Measurements from ENCODE around the gene FOXF1. TPM values are rescaled to one million over a fixed set of nuclear protein-coding genes. Genes with fewer than 3 reads are reported as not detected.

The FOXF1 gene
- total RNA-seq, 1 experiment from 2014 or later, result not detected

DNA sequence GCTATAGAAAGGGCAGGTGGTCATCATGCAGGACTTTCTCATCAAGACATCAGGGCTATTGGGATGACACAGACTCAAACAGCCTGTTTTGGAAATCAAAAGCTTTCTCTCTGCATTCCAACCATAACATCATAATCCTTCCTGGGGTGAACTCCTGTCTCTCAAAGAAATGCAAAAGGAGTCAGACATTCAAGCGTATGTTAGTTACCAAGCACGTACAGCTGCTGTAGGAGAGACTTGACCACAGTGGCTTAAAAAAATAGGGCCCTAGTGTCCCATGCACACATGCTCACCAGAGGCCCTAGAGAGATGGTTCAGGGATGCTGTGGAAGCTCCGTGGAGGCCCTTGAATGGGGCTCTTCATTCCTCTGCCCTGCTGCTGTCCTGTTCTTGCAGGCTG is 24.6 kb upstream of the FOXF1 start:
- TF ChIP-seq EZH2 (IDR thresholded peaks at IDR 0.05; ENCODE audit: low read length, unreplicated experiment), result no peak
- TF ChIP-seq, protein P1, sequence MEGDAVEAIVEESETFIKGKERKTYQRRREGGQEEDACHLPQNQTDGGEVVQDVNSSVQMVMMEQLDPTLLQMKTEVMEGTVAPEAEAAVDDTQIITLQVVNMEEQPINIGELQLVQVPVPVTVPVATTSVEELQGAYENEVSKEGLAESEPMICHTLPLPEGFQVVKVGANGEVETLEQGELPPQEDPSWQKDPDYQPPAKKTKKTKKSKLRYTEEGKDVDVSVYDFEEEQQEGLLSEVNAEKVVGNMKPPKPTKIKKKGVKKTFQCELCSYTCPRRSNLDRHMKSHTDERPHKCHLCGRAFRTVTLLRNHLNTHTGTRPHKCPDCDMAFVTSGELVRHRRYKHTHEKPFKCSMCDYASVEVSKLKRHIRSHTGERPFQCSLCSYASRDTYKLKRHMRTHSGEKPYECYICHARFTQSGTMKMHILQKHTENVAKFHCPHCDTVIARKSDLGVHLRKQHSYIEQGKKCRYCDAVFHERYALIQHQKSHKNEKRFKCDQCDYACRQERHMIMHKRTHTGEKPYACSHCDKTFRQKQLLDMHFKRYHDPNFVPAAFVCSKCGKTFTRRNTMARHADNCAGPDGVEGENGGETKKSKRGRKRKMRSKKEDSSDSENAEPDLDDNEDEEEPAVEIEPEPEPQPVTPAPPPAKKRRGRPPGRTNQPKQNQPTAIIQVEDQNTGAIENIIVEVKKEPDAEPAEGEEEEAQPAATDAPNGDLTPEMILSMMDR (conservative IDR thresholded peaks at IDR 0.05; ENCODE audit: low read depth, low read length), result no peak
- no peak for TF ChIP-seq EZH2phosphoT487 (IDR thresholded peaks at IDR 0.05; ENCODE audit: borderline replicate concordance, low read length)
- Histone ChIP-seq H3K4me2 (ENCODE audit: low read length) (no peak overlapping the region), H2AFZ (ENCODE audit: low read length) (no peak overlapping the region), H3K9me2 (replicated peaks; ENCODE audit: low read length) (no peaks in the 10 kb centered on the region), H3K4me1 (ENCODE audit: insufficient read depth, low read length) (no peaks in the 10 kb centered on the region; the same call in 1 of the 2 replicates), H3K27me3 (ENCODE audit: low read length) (peaks cover 69% of the 10 kb centered on the region), H3K36me3 (ENCODE audit: low read depth, low read length) (no peaks in the 10 kb centered on the region), H3K79me2 (ENCODE audit: low read length) (no peaks in the 10 kb centered on the region), H4K20me1 (ENCODE audit: low read length) (no peaks in the 10 kb centered on the region), H3F3A (ENCODE audit: low read length, unreplicated experiment) (no peaks in the 10 kb centered on the region), H3K27ac (ENCODE audit: low read length) (no peak overlapping the region), H3K9ac (ENCODE audit: low read length) (no peak overlapping the region), H3K9me3 (ENCODE audit: low read length) (no peaks in the 10 kb centered on the region), H3K4me3 (ENCODE audit: low read length) (no peak overlapping the region)
- ChIA-PET POLR2A (ENCODE audit: unreplicated experiment) (no interaction called here), CTCF (no interaction called here)
- ATAC-seq, result no peak
- intact Hi-C loops (cut with micrococcal nuclease), result no loop called here
- DNase-seq, result no peak
- BruUV-seq (replicated peaks), result no TSS peak

- H3F3A ChIP-seq (ENCODE audit: low read length, unreplicated experiment), result no peaks in the 10 kb centered on the region
- no peak for TF ChIP-seq EZH2phosphoT487 (IDR thresholded peaks at IDR 0.05; ENCODE audit: borderline replicate concordance, low read length)
- TF ChIP-seq EZH2 (IDR thresholded peaks at IDR 0.05; ENCODE audit: low read length, unreplicated experiment), result no peak
- TF ChIP-seq, protein P1 (conservative IDR thresholded peaks at IDR 0.05; ENCODE audit: low read depth, low read length), result no peak
- no peak overlapping the region for H3K27ac ChIP-seq (ENCODE audit: low read length)
- POLR2A ChIA-PET (ENCODE audit: unreplicated experiment), result interaction anchor here (0.6 kb wide), 1 partner anchor 372 kb away, joined by 3 read pairs; no protein-coding TSS in a partner anchor
- H2AFZ ChIP-seq (ENCODE audit: low read length), result no peak overlapping the region
- no peaks in the 10 kb centered on the region for H3K9me3 ChIP-seq (ENCODE audit: low read length)
- DNase-seq (peak; percentile 15), ATAC-seq (peak; percentile 69)
- intact Hi-C loops (cut with micrococcal nuclease), result no loop called here
- no peaks in the 10 kb centered on the region for H4K20me1 ChIP-seq (ENCODE audit: low read length)
- no peak overlapping the region for H3K4me2 ChIP-seq (ENCODE audit: low read length)
- peaks cover 11% of the 10 kb centered on the region; the same call in 1 of the 2 replicates for H3K4me1 ChIP-seq (ENCODE audit: insufficient read depth, low read length)
- H3K27me3 ChIP-seq (ENCODE audit: low read length), result peaks cover 92% of the 10 kb centered on the region
- no peak overlapping the region for H3K9ac ChIP-seq (ENCODE audit: low read length)
- no peaks in the 10 kb centered on the region for H3K9me2 ChIP-seq (replicated peaks; ENCODE audit: low read length)
- H3K79me2 ChIP-seq (ENCODE audit: low read length), result no peaks in the 10 kb centered on the region
- H3K4me3 ChIP-seq (ENCODE audit: low read length), result no peak overlapping the region
- H3K36me3 ChIP-seq (ENCODE audit: low read depth, low read length), result no peaks in the 10 kb centered on the region
- BruUV-seq (replicated peaks), result no TSS peak
- CTCF ChIA-PET, result no interaction called here
Observed at GRCh38 chr16:86490859-86491639, 19.3 kb upstream of the FOXF1 start.

DNA sequence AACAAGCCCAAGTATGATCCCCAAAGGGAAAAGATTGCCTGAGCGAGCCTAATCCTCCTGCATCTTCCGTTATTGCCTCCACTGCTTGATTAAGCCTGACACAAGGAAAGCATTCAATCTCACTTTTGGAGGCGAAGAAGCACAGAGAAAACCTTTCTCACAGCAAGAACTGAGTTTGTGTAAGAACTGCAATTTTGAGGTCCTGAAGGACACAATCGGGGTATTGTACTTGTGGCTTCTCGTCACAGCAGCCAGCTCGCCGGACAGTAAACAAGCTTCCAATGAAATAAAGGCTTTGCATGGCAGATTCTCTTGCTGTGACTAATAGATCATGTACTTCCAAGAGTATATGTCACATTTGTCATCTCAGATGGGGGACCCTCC is 18.7 kb upstream of the FOXF1 start:
- Histone ChIP-seq H3K4me2 (ENCODE audit: low read length) (no peak overlapping the region), H4K20me1 (ENCODE audit: low read length) (no peaks in the 10 kb centered on the region), H3K4me3 (ENCODE audit: low read length) (no peak overlapping the region), H3K79me2 (ENCODE audit: low read length) (no peaks in the 10 kb centered on the region), H3K27me3 (ENCODE audit: low read length) (peaks cover 92% of the 10 kb centered on the region), H3K9ac (ENCODE audit: low read length) (no peak overlapping the region), H3K9me3 (ENCODE audit: low read length) (no peaks in the 10 kb centered on the region), H3F3A (ENCODE audit: low read length, unreplicated experiment) (no peaks in the 10 kb centered on the region), H3K36me3 (ENCODE audit: low read depth, low read length) (no peaks in the 10 kb centered on the region), H3K27ac (ENCODE audit: low read length) (no peak overlapping the region), H3K4me1 (ENCODE audit: insufficient read depth, low read length) (peaks cover 11% of the 10 kb centered on the region; the same call in 1 of the 2 replicates), H3K9me2 (replicated peaks; ENCODE audit: low read length) (no peaks in the 10 kb centered on the region), H2AFZ (ENCODE audit: low read length) (no peak overlapping the region)
- DNase-seq, result no peak
- intact Hi-C loops (cut with micrococcal nuclease), result no loop called here
- TF ChIP-seq EZH2 (IDR thresholded peaks at IDR 0.05; ENCODE audit: low read length, unreplicated experiment), result no peak
- TF ChIP-seq EZH2phosphoT487 (IDR thresholded peaks at IDR 0.05; ENCODE audit: borderline replicate concordance, low read length), result no peak
- TF ChIP-seq, protein P1 (conservative IDR thresholded peaks at IDR 0.05; ENCODE audit: low read depth, low read length), result no peak
- BruUV-seq (replicated peaks), result no TSS peak
- no peak for ATAC-seq
- CTCF ChIA-PET, result no interaction called here
- POLR2A ChIA-PET (ENCODE audit: unreplicated experiment), result no interaction called here
